OCI-LY1 (cell line): ENCODE measurements around the gene SLC25A11.

ENCODE experiments used
- EZH2 ChIP-seq: fragments of 200-600 bp; sonication (generic), shearing (Covaris generic); IDR thresholded peaks from 2 replicates; pipeline ENCODE4 v1.8.0; 2017; ENCODE audit warnings: borderline replicate concordance, mixed run types, mild to moderate bottlenecking, antibody characterized with exemption, low read length, moderate library complexity, mixed read lengths
- TF ChIP-seq, protein P1 (sequence below): fragments of 200-600 bp; sonication (generic), shearing (Covaris generic); IDR thresholded peaks from 2 replicates; pipeline ENCODE4 v1.5.1; 2017; ENCODE audit warnings: mild to moderate bottlenecking, antibody characterized with exemption, low read length, moderate library complexity, mixed read lengths

DNA sequence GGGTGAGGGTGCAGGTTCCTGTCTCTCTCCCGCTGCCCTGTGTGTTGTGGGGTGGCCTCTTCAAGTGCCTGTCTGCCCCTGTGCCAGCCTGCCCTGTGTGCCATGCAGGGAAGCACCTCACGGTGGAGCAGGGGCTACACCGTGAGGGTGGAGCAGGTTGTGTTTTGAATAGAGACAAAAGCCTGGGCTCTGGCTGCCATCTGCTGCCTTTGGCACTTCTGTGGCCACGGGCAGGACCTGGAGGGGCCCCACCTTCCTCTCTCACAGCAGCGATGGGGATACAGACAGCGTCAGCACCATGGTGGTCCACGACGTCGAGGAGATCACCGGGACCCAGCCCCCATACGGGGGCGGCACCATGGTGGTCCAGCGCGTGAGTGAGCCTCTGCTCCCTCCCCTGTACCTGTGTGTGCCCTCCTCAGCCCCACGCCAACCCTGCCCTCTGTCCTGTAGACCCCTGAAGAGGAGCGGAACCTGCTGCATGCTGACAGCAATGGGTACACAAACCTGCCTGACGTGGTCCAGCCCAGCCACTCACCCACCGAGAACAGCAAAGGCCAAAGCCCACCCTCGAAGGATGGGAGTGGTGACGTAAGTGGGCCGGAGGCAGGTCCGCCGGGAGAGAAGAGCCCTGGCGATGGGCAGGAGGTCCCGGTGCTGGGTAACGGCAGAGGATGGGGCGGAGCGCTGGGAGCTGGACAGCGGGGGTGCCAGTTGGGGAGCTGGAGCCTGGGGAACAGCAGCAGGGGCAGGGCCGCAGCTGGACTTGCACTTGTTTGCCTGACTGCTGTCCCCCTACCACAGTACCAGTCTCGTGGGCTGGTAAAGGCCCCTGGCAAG lies 45.9 kb downstream of the SLC25A11 start:
- TF ChIP-seq, protein P1, sequence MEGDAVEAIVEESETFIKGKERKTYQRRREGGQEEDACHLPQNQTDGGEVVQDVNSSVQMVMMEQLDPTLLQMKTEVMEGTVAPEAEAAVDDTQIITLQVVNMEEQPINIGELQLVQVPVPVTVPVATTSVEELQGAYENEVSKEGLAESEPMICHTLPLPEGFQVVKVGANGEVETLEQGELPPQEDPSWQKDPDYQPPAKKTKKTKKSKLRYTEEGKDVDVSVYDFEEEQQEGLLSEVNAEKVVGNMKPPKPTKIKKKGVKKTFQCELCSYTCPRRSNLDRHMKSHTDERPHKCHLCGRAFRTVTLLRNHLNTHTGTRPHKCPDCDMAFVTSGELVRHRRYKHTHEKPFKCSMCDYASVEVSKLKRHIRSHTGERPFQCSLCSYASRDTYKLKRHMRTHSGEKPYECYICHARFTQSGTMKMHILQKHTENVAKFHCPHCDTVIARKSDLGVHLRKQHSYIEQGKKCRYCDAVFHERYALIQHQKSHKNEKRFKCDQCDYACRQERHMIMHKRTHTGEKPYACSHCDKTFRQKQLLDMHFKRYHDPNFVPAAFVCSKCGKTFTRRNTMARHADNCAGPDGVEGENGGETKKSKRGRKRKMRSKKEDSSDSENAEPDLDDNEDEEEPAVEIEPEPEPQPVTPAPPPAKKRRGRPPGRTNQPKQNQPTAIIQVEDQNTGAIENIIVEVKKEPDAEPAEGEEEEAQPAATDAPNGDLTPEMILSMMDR: no peak
- TF ChIP-seq EZH2: no peak
